ENCODE measurements around the gene VRK2.

The VRK2 gene

GRCh38 chr2:58046585-58047372 lies at the start of gene VRK2:
Gene VRK2 (plus strand): TSS chr2:58046806. CDS start chr2:58048832, 2,026 bp downstream.
- H3K4me3 Mint-ChIP-seq: peak within 1 kb of the TSS; percentile 86
- H3K9me3 Mint-ChIP-seq: no peaks in the 10 kb centered on the region
- peak; percentile 90 for DNase-seq
- peaks cover 26% of the 10 kb centered on the region for H3K36me3 Mint-ChIP-seq (ENCODE audit: low read depth)
- H3K27me3 Mint-ChIP-seq: no peaks in the 10 kb centered on the region
- H3K27ac Mint-ChIP-seq: peak within 1 kb of the TSS; percentile 97
- H3K4me1 Mint-ChIP-seq (ENCODE audit: low read depth): peaks cover 55% of the 10 kb centered on the region

DNA sequence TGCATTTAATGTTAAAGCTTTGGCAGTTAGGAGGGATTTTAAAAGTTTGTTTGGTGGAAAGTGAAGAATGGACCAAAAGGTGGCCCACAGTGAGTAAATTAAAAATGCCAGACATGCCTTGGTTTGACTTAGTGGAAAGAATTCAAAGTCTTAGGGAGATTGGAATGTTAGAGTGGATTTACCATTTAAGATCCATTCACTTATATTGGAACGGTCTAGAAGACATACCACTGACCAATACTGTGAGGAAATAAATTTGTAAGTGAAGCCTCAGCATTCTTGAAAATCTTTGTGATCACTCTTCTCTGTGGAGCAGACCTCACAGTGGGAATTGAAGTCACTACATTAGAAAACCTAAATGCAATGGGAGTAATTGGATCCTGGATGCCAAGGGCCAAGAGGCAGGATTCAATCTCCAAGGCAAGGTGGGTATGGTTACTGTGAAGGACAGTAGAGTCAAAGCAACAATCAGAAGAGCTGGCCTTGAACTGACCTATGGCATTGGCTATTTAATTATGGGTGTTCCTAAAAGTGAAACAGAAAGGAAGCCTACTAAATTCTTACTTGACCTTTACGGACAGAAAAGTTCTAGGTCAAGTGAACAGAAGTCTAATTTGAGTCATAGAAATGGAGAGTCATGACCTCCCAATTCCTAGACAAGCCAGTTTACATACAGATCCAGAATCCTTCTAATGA lies 40.2 kb upstream of the VRK2 start:
- H3K4me1 Mint-ChIP-seq (ENCODE audit: low read depth): no peaks in the 10 kb centered on the region
- no peak overlapping the region for H3K27ac Mint-ChIP-seq
- no peaks in the 10 kb centered on the region for H3K36me3 Mint-ChIP-seq (ENCODE audit: low read depth)
- H3K27me3 Mint-ChIP-seq: no peaks in the 10 kb centered on the region
- H3K9me3 Mint-ChIP-seq: no peaks in the 10 kb centered on the region
- DNase-seq: no peak
- no peak overlapping the region for H3K4me3 Mint-ChIP-seq

DNA sequence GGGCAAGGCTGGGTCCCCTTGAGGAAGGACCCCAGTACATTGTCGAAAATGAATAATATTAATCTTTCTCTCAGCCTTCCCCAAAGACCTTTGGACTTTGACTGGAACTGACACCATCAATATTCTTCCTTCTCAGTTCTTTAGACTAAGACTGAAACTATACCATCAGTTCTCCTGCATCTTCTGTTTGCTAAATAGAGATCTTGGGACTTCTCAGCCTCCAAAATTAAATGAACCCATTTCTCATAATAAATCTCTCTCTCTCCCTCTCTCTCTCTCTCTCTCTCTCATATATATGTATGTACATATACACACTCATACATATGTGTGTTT lies 39.7 kb upstream of the VRK2 start:
- Mint-ChIP-seq H3K4me1 (ENCODE audit: low read depth) (no peaks in the 10 kb centered on the region), H3K4me3 (no peak overlapping the region), H3K27me3 (no peaks in the 10 kb centered on the region), H3K27ac (no peak overlapping the region), H3K9me3 (no peaks in the 10 kb centered on the region), H3K36me3 (ENCODE audit: low read depth) (no peaks in the 10 kb centered on the region)
- no peak for DNase-seq

DNA sequence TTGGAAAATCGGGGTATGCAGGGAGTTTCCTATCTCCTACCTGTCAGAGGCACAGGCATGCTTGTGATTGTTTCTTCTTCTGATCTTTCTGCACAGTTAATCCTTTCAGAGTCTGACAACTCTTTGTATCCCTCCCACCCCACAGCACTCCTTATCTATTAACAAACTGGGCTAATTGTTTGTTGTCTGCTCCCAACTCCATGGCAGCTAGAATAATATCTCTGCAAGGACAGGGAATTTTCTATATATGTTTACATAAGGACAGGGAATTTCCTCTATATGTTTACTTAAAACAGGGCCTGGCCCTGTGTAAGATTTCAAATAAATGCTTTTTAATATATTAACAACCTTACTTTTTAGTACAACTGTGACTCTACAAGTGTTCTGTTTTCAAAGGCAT lies 36.0 kb upstream of the VRK2 start:
- H3K27me3 Mint-ChIP-seq: no peaks in the 10 kb centered on the region
- no peak overlapping the region for H3K4me3 Mint-ChIP-seq
- H3K9me3 Mint-ChIP-seq: no peaks in the 10 kb centered on the region
- H3K4me1 Mint-ChIP-seq (ENCODE audit: low read depth): no peaks in the 10 kb centered on the region
- H3K36me3 Mint-ChIP-seq (ENCODE audit: low read depth): no peaks in the 10 kb centered on the region
- H3K27ac Mint-ChIP-seq: no peak overlapping the region
- no peak for DNase-seq

- Mint-ChIP-seq H3K4me1 (ENCODE audit: low read depth) (peaks cover 10% of the 10 kb centered on the region), H3K27ac (no peak overlapping the region), H3K4me3 (no peak overlapping the region), H3K36me3 (ENCODE audit: low read depth) (peaks cover 3% of the 10 kb centered on the region), H3K9me3 (peaks cover 6% of the 10 kb centered on the region), H3K27me3 (no peaks in the 10 kb centered on the region)
- DNase-seq: no peak
Observed at GRCh38 chr2:58019229-58019628, 27.4 kb upstream of the VRK2 start.

GRCh38 chr2:58025150-58025933 lies 21.3 kb upstream of the VRK2 start:
- Mint-ChIP-seq H3K27ac (no peak overlapping the region), H3K4me3 (no peak overlapping the region)
- DNase-seq: no peak

GRCh38 chr2:58027029-58027428 lies 19.6 kb upstream of the VRK2 start:
- DNase-seq: no peak
- Mint-ChIP-seq H3K27ac (no peak overlapping the region), H3K36me3 (ENCODE audit: low read depth) (no peaks in the 10 kb centered on the region), H3K9me3 (no peaks in the 10 kb centered on the region), H3K4me3 (no peak overlapping the region), H3K27me3 (no peaks in the 10 kb centered on the region), H3K4me1 (ENCODE audit: low read depth) (peaks cover 14% of the 10 kb centered on the region)

More at GRCh38 chr2:58025150-58025933, 21.3 kb upstream of the VRK2 start:
- no peaks in the 10 kb centered on the region for H3K36me3 Mint-ChIP-seq (ENCODE audit: low read depth)
- H3K4me1 Mint-ChIP-seq (ENCODE audit: low read depth): peaks cover 14% of the 10 kb centered on the region
- H3K27me3 Mint-ChIP-seq: no peaks in the 10 kb centered on the region
- H3K9me3 Mint-ChIP-seq: no peaks in the 10 kb centered on the region

DNA sequence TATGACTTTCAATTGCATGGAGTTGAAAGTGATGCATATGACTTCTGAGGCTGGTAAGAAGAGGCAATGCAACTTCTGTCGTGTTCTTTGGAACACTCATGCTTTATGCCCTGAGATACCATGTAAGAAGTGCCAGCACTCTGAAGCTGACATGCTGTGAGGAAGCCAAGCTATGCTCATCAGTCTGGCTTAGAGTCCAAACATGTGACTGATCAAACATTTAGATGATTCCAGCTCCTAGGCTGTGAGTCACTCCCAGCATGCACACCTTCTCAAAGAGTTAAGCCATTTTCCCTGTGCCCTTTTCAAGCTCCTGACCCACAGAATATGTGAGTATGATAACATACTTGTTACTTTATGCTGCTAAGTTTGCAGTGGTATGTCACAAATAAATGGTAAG lies 15.8 kb upstream of the VRK2 start:
- no peak overlapping the region for H3K27ac Mint-ChIP-seq
- H3K4me1 Mint-ChIP-seq (ENCODE audit: low read depth): peaks cover 7% of the 10 kb centered on the region
- no peaks in the 10 kb centered on the region for H3K9me3 Mint-ChIP-seq
- DNase-seq: no peak
- no peaks in the 10 kb centered on the region for H3K36me3 Mint-ChIP-seq (ENCODE audit: low read depth)
- no peaks in the 10 kb centered on the region for H3K27me3 Mint-ChIP-seq
- H3K4me3 Mint-ChIP-seq: no peak overlapping the region

- H3K36me3 Mint-ChIP-seq (ENCODE audit: low read depth): no peaks in the 10 kb centered on the region
- H3K9me3 Mint-ChIP-seq: no peaks in the 10 kb centered on the region
- no peak overlapping the region for H3K4me3 Mint-ChIP-seq
- DNase-seq: no peak
- H3K27me3 Mint-ChIP-seq: no peaks in the 10 kb centered on the region
- H3K27ac Mint-ChIP-seq: no peak overlapping the region
- H3K4me1 Mint-ChIP-seq (ENCODE audit: low read depth): peaks cover 4% of the 10 kb centered on the region
Observed at GRCh38 chr2:58032016-58032763, 14.4 kb upstream of the VRK2 start.

GRCh38 chr2:58032764-58033080 lies 13.9 kb upstream of the VRK2 start:
- no peaks in the 10 kb centered on the region for H3K9me3 Mint-ChIP-seq
- no peaks in the 10 kb centered on the region for H3K36me3 Mint-ChIP-seq (ENCODE audit: low read depth)
- no peak overlapping the region for H3K27ac Mint-ChIP-seq
- H3K27me3 Mint-ChIP-seq: no peaks in the 10 kb centered on the region
- no peak overlapping the region for H3K4me3 Mint-ChIP-seq
- no peak for DNase-seq
- H3K4me1 Mint-ChIP-seq (ENCODE audit: low read depth): peaks cover 4% of the 10 kb centered on the region

DNA sequence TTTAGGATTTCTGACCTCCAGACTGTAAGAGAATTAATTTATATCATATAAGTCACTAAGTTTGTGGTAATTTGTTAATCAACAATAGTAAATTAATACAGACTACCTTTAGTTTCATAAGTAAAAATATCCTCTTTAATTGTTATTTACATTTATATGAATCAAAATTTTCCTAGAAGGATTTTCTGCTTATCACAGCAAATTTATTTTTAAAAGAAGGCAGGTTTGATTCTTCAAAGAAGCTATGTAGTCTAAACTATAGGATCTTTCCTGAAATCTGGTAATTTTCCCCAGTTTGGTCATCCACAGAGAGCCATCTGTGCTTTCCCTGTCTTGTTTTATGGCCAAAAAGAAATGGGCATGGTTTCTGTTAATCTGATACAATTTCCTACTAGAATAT lies 13.1 kb upstream of the VRK2 start:
- Mint-ChIP-seq H3K4me1 (ENCODE audit: low read depth) (peaks cover 4% of the 10 kb centered on the region), H3K4me3 (no peak overlapping the region), H3K27ac (no peak overlapping the region), H3K9me3 (no peaks in the 10 kb centered on the region), H3K36me3 (ENCODE audit: low read depth) (peaks cover 4% of the 10 kb centered on the region), H3K27me3 (no peaks in the 10 kb centered on the region)
- no peak for DNase-seq

DNA sequence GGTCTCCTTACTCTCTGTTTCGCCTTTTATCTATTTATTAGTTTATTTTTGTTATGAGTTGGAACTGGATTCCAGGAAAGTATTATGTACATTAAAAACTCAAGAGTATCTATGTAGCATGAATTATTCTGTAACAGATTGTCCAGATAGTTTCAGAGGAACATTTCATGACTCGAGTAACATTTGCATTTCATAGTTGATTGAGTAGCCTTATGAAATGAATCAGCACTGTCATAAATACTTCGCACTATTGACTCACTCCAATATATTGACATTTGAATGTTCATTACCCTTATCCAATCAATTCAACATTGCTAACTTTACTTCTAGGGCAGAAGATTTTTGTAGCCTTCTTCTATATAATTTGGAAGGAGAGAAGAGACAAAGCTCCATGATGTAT lies 11.3 kb upstream of the VRK2 start:
- H3K9me3 Mint-ChIP-seq: no peaks in the 10 kb centered on the region
- no peak overlapping the region for H3K4me3 Mint-ChIP-seq

DNA sequence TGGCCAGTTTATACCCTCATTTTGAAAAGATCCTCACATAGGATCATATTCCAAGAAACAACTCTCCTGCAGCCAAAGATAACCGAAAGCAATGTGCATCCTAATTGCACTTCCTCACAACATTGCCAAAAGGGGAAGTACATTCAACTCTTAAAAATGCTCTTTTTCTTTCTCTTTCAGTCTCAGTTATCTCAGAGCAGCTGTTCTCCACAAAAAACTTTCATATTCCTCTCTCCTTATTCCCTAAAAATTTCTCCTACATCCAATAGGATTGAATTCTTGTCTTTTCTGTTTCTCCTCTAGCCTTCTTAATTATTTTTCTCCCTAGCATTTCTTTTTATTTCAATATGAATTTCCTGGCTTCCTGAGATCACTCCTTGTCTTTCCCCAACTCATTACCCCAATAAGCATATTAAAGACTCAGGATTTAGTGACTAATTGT lies 7.4 kb upstream of the VRK2 start:
- Mint-ChIP-seq H3K4me1 (ENCODE audit: low read depth) (peaks cover 24% of the 10 kb centered on the region), H3K27me3 (no peaks in the 10 kb centered on the region), H3K9me3 (no peaks in the 10 kb centered on the region), H3K4me3 (no peak overlapping the region), H3K36me3 (ENCODE audit: low read depth) (peaks cover 7% of the 10 kb centered on the region), H3K27ac (no peak overlapping the region)
- no peak for DNase-seq

More for the DNA sequence above, 11.3 kb upstream of the VRK2 start:
- DNase-seq: no peak
- Mint-ChIP-seq H3K27ac (no peak overlapping the region), H3K27me3 (no peaks in the 10 kb centered on the region), H3K36me3 (ENCODE audit: low read depth) (peaks cover 7% of the 10 kb centered on the region), H3K4me1 (ENCODE audit: low read depth) (peaks cover 8% of the 10 kb centered on the region)

- Mint-ChIP-seq H3K9me3 (no peaks in the 10 kb centered on the region), H3K27me3 (no peaks in the 10 kb centered on the region), H3K36me3 (ENCODE audit: low read depth) (peaks cover 10% of the 10 kb centered on the region), H3K27ac (peak overlapping the region; percentile 76), H3K4me1 (ENCODE audit: low read depth) (peaks cover 35% of the 10 kb centered on the region), H3K4me3 (no peak overlapping the region)
- DNase-seq: no peak
Observed at GRCh38 chr2:58042486-58042970, 4.1 kb upstream of the VRK2 start.
